ENCODE results near the gene PDZK1IP1.

DNA sequence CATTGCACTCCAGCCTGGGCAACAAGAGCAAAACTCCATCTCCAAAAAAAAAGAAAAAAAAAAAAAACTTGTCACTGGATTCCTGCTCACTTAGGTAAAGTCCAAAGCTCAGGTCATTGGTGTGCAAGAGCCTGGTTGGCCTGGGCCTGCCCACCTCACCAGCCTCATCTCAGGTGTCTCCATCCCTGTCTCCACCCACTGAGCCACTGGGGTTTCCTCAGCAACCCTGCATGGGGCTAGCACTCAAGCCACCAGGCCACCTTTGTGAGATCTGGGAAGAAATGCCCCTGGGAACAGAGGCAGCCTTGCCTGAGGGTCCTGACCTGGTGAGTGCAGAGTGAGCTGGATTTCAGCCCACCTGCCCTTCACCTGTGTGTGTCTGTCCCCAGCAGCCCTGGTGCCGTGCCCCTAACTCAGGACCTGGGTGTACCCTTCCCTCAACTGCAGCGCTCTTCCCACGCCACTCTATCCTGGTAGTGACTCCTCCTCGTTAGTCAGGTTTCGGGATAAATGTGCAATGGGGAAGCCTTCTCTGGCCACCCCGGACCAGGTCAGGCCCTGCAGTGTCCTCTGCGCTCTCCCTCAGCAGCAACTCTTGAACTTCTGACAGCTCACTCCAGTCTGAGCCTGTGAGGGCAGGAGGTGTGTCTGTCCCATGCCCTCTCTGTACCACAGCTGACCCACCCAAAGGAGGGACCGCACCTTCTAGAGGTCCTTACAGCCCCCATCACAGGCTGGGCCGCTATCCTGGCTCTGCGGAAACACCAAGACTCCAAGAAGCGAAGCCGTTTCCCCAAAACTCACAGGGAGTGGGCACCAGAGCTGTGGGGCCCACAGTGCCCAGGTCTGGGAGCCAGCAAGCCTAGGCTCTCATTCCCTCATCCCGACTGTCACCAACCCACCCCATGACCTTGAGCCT, 3.3 kb downstream of the PDZK1IP1 start:
- TF ChIP-seq POLR2AphosphoS5 (IDR thresholded peaks at IDR 0.05; ENCODE audit: low read depth, low read length) = no peak
- TF ChIP-seq, protein P1, sequence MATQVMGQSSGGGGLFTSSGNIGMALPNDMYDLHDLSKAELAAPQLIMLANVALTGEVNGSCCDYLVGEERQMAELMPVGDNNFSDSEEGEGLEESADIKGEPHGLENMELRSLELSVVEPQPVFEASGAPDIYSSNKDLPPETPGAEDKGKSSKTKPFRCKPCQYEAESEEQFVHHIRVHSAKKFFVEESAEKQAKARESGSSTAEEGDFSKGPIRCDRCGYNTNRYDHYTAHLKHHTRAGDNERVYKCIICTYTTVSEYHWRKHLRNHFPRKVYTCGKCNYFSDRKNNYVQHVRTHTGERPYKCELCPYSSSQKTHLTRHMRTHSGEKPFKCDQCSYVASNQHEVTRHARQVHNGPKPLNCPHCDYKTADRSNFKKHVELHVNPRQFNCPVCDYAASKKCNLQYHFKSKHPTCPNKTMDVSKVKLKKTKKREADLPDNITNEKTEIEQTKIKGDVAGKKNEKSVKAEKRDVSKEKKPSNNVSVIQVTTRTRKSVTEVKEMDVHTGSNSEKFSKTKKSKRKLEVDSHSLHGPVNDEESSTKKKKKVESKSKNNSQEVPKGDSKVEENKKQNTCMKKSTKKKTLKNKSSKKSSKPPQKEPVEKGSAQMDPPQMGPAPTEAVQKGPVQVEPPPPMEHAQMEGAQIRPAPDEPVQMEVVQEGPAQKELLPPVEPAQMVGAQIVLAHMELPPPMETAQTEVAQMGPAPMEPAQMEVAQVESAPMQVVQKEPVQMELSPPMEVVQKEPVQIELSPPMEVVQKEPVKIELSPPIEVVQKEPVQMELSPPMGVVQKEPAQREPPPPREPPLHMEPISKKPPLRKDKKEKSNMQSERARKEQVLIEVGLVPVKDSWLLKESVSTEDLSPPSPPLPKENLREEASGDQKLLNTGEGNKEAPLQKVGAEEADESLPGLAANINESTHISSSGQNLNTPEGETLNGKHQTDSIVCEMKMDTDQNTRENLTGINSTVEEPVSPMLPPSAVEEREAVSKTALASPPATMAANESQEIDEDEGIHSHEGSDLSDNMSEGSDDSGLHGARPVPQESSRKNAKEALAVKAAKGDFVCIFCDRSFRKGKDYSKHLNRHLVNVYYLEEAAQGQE (IDR thresholded peaks at IDR 0.05; ENCODE audit: insufficient read depth in 1 of 2, low read depth in 2 of 2, low read length in 2 of 2) = no peak

All from PFSK-1 (cell line).